ENCODE measurements around the gene PHACTR1.
A peak's percentile ranks its signal among the peaks of the same experiment; 100 is the strongest.

Gene PHACTR1

DNA sequence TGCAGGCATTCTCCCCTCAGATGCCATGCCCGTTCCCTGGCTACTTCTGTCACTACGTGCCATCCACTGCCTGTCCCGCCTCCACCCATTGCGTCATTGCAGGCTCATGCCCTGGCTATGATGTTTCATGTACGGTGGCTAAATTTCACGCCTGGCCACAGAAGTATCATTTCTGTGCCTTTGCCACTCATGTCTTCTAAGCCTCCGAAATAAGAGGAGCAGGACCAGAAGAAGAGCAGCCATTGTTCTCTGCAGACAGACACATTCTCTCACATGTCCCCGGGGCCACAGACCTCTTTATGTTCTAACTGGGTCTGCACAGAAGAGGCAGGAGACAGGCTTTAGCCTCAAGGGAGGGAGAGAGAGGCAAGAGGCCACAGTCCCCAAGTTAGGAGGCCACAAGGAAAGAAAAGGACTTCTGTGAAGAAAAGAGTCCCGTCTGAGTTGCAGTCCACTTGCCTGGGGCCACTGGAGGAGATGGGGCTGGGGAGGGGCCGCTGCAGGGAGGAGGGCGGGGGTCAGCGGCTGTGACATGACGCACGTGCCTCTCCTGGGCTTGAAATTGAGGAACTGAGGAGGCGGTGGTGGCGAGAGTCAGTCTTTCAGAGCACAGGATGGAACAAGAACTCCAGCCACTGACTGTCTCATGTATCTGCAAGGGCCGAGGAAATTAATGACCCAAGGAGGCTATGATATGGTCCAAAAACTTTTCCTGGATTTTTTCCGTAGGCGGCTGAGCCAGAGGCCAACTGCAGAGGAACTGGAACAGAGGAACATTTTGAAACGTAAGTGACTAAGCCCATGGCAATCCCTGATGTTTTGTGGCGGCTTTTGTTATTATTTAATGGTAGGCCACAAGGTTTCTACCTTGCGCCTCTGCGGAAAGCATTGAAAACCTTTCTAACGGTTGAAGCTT is 555.8 kb downstream of the PHACTR1 start:
- TF ChIP-seq PAX5 (IDR thresholded peaks at IDR 0.05; ENCODE audit: insufficient read depth, low read length, severe bottlenecking) = peak; percentile 29
- peak; percentile 75 for TF ChIP-seq POLR2A (IDR thresholded peaks at IDR 0.05; ENCODE audit: low read depth, low read length)
- TF ChIP-seq SPI1 (IDR thresholded peaks at IDR 0.05; ENCODE audit: low read depth, low read length) = peak; percentile 95
- peak; percentile 75 for TF ChIP-seq POLR2AphosphoS5 (IDR thresholded peaks at IDR 0.05; ENCODE audit: low read depth, low read length)
- TF ChIP-seq POU2F2 (IDR thresholded peaks at IDR 0.05; ENCODE audit: low read depth, low read length) = no peak
- TF ChIP-seq TAF1 (IDR thresholded peaks at IDR 0.05; ENCODE audit: low read depth, low read length) = peak; percentile 82
- FAIRE-seq (peak; percentile 92), DNase-seq (ENCODE audit: insufficient read length, low spot score) (no peak)

- FAIRE-seq (no peak), DNase-seq (ENCODE audit: insufficient read length, low spot score) (no peak)
- no peak for TF ChIP-seq SPI1 (IDR thresholded peaks at IDR 0.05; ENCODE audit: low read depth, low read length)
- TF ChIP-seq POLR2AphosphoS5 (IDR thresholded peaks at IDR 0.05; ENCODE audit: low read depth, low read length) = 0 out of 2 replicates have a peak, but pooled peaks have one; percentile 52
Measured at GRCh38 chr6:13273202-13273930, 556.8 kb downstream of the PHACTR1 start.

- TF ChIP-seq TAF1 (IDR thresholded peaks at IDR 0.05; ENCODE audit: low read depth, low read length) (peak; percentile 29; the same call in 1 of the 2 replicates), POLR2AphosphoS5 (IDR thresholded peaks at IDR 0.05; ENCODE audit: low read depth, low read length) (peak; percentile 63; the same call in 1 of the 2 replicates), POU2F2 (IDR thresholded peaks at IDR 0.05; ENCODE audit: low read depth, low read length) (peak; percentile 79; the same call in 1 of the 2 replicates), POLR2A (IDR thresholded peaks at IDR 0.05; ENCODE audit: low read depth, low read length) (peak; percentile 62), SPI1 (IDR thresholded peaks at IDR 0.05; ENCODE audit: low read depth, low read length) (peak; percentile 75), PAX5 (IDR thresholded peaks at IDR 0.05; ENCODE audit: insufficient read depth, low read length, severe bottlenecking) (no peak)
- DNase-seq (ENCODE audit: insufficient read length, low spot score) = no peak
- peak; percentile 90 for FAIRE-seq
Measured at GRCh38 chr6:13273931-13274706, 557.6 kb downstream of the PHACTR1 start.

DNA sequence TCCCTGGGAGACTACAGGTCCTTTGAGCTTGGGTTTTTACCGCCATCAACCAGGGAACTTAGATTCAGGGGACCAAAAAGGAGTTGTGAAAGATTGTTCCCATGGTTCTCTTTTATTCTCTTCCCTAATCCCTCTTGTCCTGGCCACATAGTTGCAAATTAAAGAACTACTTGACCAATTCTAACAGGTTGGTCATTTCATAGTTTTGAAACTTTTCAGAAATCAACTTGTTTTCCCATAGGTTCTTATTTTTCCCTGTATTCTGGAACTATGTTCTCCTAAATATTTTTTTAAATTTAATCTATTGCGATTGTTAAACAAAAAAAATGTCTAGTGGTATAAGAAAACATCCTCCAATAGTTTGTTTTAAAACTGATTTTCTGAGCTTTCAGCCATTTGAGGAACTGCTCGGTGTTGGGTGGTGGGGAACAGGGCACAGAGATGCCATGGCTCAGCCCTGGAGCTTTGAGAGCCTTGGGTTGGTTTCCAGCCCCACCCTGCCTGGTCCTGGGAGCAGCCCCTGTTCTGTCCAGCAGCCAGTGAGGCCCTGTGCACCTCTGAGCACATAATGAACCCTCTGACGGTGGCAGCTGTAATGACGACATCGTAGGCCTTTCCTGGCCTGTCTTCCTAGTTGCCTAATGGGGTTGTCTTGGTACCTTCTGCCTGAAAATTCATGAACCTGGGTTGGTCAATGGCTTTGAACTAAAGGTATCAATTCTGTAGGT is 558.3 kb downstream of the PHACTR1 start:
- TF ChIP-seq SPI1 (IDR thresholded peaks at IDR 0.05; ENCODE audit: low read depth, low read length) (peak; percentile 54), POLR2A (IDR thresholded peaks at IDR 0.05; ENCODE audit: low read depth, low read length) (no peak)
- peak; percentile 58 for FAIRE-seq

DNA sequence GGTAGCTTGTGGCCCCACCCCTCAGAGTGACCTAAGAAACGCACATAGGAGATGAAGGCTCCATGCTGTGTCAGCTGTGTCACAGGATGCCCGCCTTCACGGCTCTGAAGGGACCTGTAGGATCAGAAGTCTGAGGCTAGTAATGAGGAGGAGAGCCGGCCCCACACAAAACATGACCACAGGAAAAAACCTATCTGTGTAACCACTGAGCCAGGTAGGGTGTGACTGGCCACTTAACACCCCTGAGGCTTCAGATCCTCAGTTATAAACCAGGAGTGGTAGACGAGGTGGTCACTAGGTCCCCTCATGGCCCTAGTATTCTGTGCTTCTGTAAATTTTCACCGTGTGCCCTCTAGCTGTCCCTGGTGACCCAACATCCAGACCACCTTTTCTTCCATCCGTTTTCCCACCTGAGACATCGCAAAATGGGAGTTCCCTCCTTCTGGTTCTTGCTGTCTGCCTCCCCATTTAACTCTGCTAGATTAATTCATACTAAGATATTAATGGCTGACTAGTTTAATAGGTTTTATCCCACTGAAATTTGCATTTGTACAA is 558.9 kb downstream of the PHACTR1 start:
- no peak for TF ChIP-seq PAX5 (IDR thresholded peaks at IDR 0.05; ENCODE audit: insufficient read depth, low read length, severe bottlenecking)
- TF ChIP-seq POLR2AphosphoS5 (IDR thresholded peaks at IDR 0.05; ENCODE audit: low read depth, low read length) = no peak
- no peak for TF ChIP-seq POLR2A (IDR thresholded peaks at IDR 0.05; ENCODE audit: low read depth, low read length)
- TF ChIP-seq POU2F2 (IDR thresholded peaks at IDR 0.05; ENCODE audit: low read depth, low read length) = no peak
- no peak for TF ChIP-seq TAF1 (IDR thresholded peaks at IDR 0.05; ENCODE audit: low read depth, low read length)
- no peak for TF ChIP-seq SPI1 (IDR thresholded peaks at IDR 0.05; ENCODE audit: low read depth, low read length)
- FAIRE-seq (peak; percentile 41), DNase-seq (ENCODE audit: insufficient read length, low spot score) (no peak)

More for the DNA sequence above, 558.3 kb downstream of the PHACTR1 start:
- no peak for DNase-seq (ENCODE audit: insufficient read length, low spot score)

- DNase-seq (ENCODE audit: insufficient read length, low spot score) (no peak), FAIRE-seq (peak; percentile 9)
- TF ChIP-seq SPI1 (IDR thresholded peaks at IDR 0.05; ENCODE audit: low read depth, low read length) = no peak
- no peak for TF ChIP-seq POLR2AphosphoS5 (IDR thresholded peaks at IDR 0.05; ENCODE audit: low read depth, low read length)
- TF ChIP-seq POLR2A (IDR thresholded peaks at IDR 0.05; ENCODE audit: low read depth, low read length) = no peak
- TF ChIP-seq POU2F2 (IDR thresholded peaks at IDR 0.05; ENCODE audit: low read depth, low read length) = no peak
- TF ChIP-seq TAF1 (IDR thresholded peaks at IDR 0.05; ENCODE audit: low read depth, low read length) = no peak
- TF ChIP-seq PAX5 (IDR thresholded peaks at IDR 0.05; ENCODE audit: insufficient read depth, low read length, severe bottlenecking) = no peak
Measured at GRCh38 chr6:13277231-13277630, 560.7 kb downstream of the PHACTR1 start.

DNA sequence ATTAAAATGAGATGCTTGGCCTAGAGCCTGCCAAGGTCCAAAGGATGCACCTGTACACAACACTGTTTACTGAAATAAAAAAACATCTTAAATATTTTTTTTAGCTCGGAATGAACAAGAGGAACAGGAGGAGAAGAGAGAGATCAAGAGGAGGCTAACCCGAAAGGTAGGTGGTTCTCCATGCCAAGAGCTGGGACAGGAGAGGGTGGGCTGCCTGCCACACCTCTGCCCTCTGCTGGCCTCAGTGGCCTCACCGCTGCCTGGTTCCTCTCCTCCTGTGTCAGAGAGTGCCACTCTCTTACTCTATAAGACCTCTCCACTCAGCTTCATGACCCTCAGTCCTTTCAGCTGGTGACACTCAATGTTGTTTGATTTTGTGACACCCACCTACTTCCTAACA is 561.6 kb downstream of the PHACTR1 start:
- no peak for FAIRE-seq
- TF ChIP-seq POU2F2 (IDR thresholded peaks at IDR 0.05; ENCODE audit: low read depth, low read length) (no peak), PAX5 (IDR thresholded peaks at IDR 0.05; ENCODE audit: insufficient read depth, low read length, severe bottlenecking) (no peak), POLR2A (IDR thresholded peaks at IDR 0.05; ENCODE audit: low read depth, low read length) (no peak), SPI1 (IDR thresholded peaks at IDR 0.05; ENCODE audit: low read depth, low read length) (no peak), POLR2AphosphoS5 (IDR thresholded peaks at IDR 0.05; ENCODE audit: low read depth, low read length) (no peak), TAF1 (IDR thresholded peaks at IDR 0.05; ENCODE audit: low read depth, low read length) (no peak)
- no peak for DNase-seq (ENCODE audit: insufficient read length, low spot score)

GRCh38 chr6:13278991-13279390 is 562.4 kb downstream of the PHACTR1 start:
- TF ChIP-seq PAX5 (IDR thresholded peaks at IDR 0.05; ENCODE audit: insufficient read depth, low read length, severe bottlenecking) (no peak), POLR2A (IDR thresholded peaks at IDR 0.05; ENCODE audit: low read depth, low read length) (no peak), POU2F2 (IDR thresholded peaks at IDR 0.05; ENCODE audit: low read depth, low read length) (no peak), POLR2AphosphoS5 (IDR thresholded peaks at IDR 0.05; ENCODE audit: low read depth, low read length) (no peak), TAF1 (IDR thresholded peaks at IDR 0.05; ENCODE audit: low read depth, low read length) (no peak), SPI1 (IDR thresholded peaks at IDR 0.05; ENCODE audit: low read depth, low read length) (no peak)
- no peak for DNase-seq (ENCODE audit: insufficient read length, low spot score)
- no peak for FAIRE-seq

All from GM12891 (cell line).